B cell (primary cell): Measurements from ENCODE around the gene RBM33. TPM values are rescaled to one million over a fixed set of nuclear protein-coding genes. Genes with fewer than 3 reads are reported as not detected.

ENCODE experiments used
- ATAC-seq: fragments of 200-7000 bp; cut with Tn5 transposase; one replicate; pipeline ENCODE4 v1.10.0; 2021; ENCODE audit warnings: low read depth, mild to moderate bottlenecking, moderate number of reproducible peaks, moderate library complexity
- CTCF ChIA-PET: fragments of 350-600 bp; sonication (Branson Sonifier 250); formaldehyde crosslinking; loops from one replicate; lab custom pipeline; 2021; ENCODE audit warnings: antibody characterized with exemption, inconsistent platforms; lab: Charles Lee
- POLR2A ChIA-PET: fragments of 350-600 bp; sonication (Branson Sonifier 250); formaldehyde crosslinking; loops from one replicate; lab custom pipeline; 2021; ENCODE audit warnings: antibody characterized with exemption; lab: Charles Lee
- DNase-seq: peaks from one replicate; pipeline ENCODE4 v3.0.0; 2013
- H2AFZ ChIP-seq: 2 replicates; pipeline ENCODE4 v1.6.1; 2012; ENCODE audit warnings: mild to moderate bottlenecking, low read depth, low read length; ENCODE audit not compliant: insufficient read depth, poor library complexity, severe bottlenecking
- H3K27ac ChIP-seq, 2 donors: 1 replicate in 1 of 2; 2 replicates in 1 of 2; pipeline ENCODE4 v1.5.1; 2012 to 2013; ENCODE audit warnings: low read length in 2 of 2, mild to moderate bottlenecking in 2 of 2, moderate library complexity in 1 of 2
- H3K27me3 ChIP-seq, 4 experiments: fragments of 200-600 bp in 1 of 4; sonication (generic) in 1 of 4; replicated peaks in 1 of 4; 1 replicate in 2 of 4; 2 replicates in 2 of 4; pipeline versions ENCODE4 v1.6.1 to v1.7.0; 2013 to 2016; ENCODE audit warnings: low read length in 3 of 4, mild to moderate bottlenecking in 2 of 4, mixed read lengths in 1 of 4, moderate library complexity in 1 of 4; ENCODE audit not compliant: insufficient read depth in 4 of 4, control insufficient read depth in 3 of 4; ENCODE audit errors: control extremely low read depth in 1 of 4
- H3K36me3 ChIP-seq, 2 experiments: replicated peaks in 1 of 2; 1 replicate in 1 of 2; 2 replicates in 1 of 2; pipeline versions ENCODE4 v1.6.1 to v1.7.1; 2013; ENCODE audit warnings: low read length in 1 of 2; ENCODE audit not compliant: insufficient read depth in 2 of 2, control insufficient read depth in 1 of 2; ENCODE audit errors: control extremely low read depth in 1 of 2, extremely low read depth in 1 of 2
- H3K4me1 ChIP-seq, 2 donors: fragments of 200-600 bp in 1 of 2; sonication (generic) in 1 of 2; 1 replicate in 1 of 2; 2 replicates in 1 of 2; pipeline versions ENCODE4 v1.5.1 to v1.6.1; 2013 to 2017; ENCODE audit warnings: low read length in 2 of 2; ENCODE audit not compliant: control insufficient read depth in 2 of 2, insufficient read depth in 2 of 2
- H3K4me2 ChIP-seq: replicated peaks from 2 replicates; pipeline ENCODE3; 2012; ENCODE audit warnings: mild to moderate bottlenecking, low read depth, low read length; ENCODE audit not compliant: poor library complexity, severe bottlenecking
- H3K4me3 ChIP-seq, 5 experiments: fragments of 200-600 bp in 1 of 5; sonication (generic) in 1 of 5; 1 replicate in 3 of 5; 2 replicates in 2 of 5; pipeline versions ENCODE4 v1.5.1 to v1.7.0; 2011 to 2016; ENCODE audit warnings: low read length in 4 of 5, mild to moderate bottlenecking in 4 of 5, low read depth in 2 of 5, control low read depth in 1 of 5, moderate library complexity in 1 of 5; ENCODE audit not compliant: insufficient read depth in 1 of 5; ENCODE audit errors: control extremely low read depth in 1 of 5, extremely low read depth in 1 of 5
- H3K79me2 ChIP-seq: fragments of 200-600 bp; sonication (generic); one replicate; pipeline ENCODE4 v1.6.0; 2016; ENCODE audit warnings: low read length; ENCODE audit not compliant: control insufficient read depth, insufficient read depth
- H3K9ac ChIP-seq: fragments of 200-600 bp; sonication (generic); 2 replicates; pipeline ENCODE4 v1.6.1; 2017; ENCODE audit warnings: mild to moderate bottlenecking, low read length, moderate library complexity
- H3K9me3 ChIP-seq, 3 donors: one replicate each; pipeline versions ENCODE4 v1.6.1 to v1.7.1; 2013; ENCODE audit warnings: low read length in 2 of 3; ENCODE audit not compliant: control insufficient read depth in 2 of 3, insufficient read depth in 1 of 3; ENCODE audit errors: control extremely low read depth in 1 of 3
- H4K20me1 ChIP-seq: 2 replicates; pipeline ENCODE4 v1.6.0; 2012; ENCODE audit warnings: mild to moderate bottlenecking, low read length; ENCODE audit not compliant: insufficient read depth, control insufficient read depth, poor library complexity, severe bottlenecking
- H3K27ac Mint-ChIP-seq: one replicate; pipeline ENCODE4 v1.8.0; 2021; ENCODE audit warnings: mixed read lengths
- H3K27me3 Mint-ChIP-seq: one replicate; pipeline ENCODE4 v1.8.0; 2021; ENCODE audit warnings: mixed read lengths
- H3K4me1 Mint-ChIP-seq: one replicate; pipeline ENCODE4 v1.8.0; 2021; ENCODE audit warnings: mixed read lengths
- H3K4me3 Mint-ChIP-seq: one replicate; pipeline ENCODE4 v1.8.0; 2021; ENCODE audit warnings: mixed read lengths
- H3K9me3 Mint-ChIP-seq: one replicate; pipeline ENCODE4 v1.8.0; 2022; ENCODE audit warnings: mixed read lengths; ENCODE audit not compliant: insufficient read depth
- CTCF ChIP-seq: fragments of 200-600 bp; IDR thresholded peaks from one replicate; pipeline ENCODE4 v1.8.0; 2022; ENCODE audit warnings: antibody characterized with exemption, mild to moderate bottlenecking
- EZH2 ChIP-seq: IDR thresholded peaks from 2 replicates; pipeline ENCODE4 v1.6.1; 2012; ENCODE audit warnings: borderline replicate concordance, low read depth, mild to moderate bottlenecking, moderate library complexity, low read length; ENCODE audit not compliant: insufficient read depth, poor library complexity, severe bottlenecking
- WGBS: methylation state at CpG from one replicate; pipeline ENCODE4 v1.1.5; 2013; ENCODE audit warnings: missing lambda C conversion rate; ENCODE audit not compliant: insufficient coverage; 5-methylcytosine and 5-hydroxymethylcytosine counted together
- intact Hi-C: fragments of 100-400 bp; cut with micrococcal nuclease; formaldehyde crosslinking; loops from one replicate; pipeline ENCODE4 v1.10.0; 2022
- polyA plus RNA-seq: library from polyadenylated mRNA; depleted of rRNA; stranded (reverse); fragments of >200 nt; gene quantifications from 2 replicates; pipeline ENCODE4 v1.2.3, GENCODE V29; 2012
- total RNA-seq, 2 donors: library from RNA; stranded (reverse); fragments of 120-200 nt in 1 of 2; gene quantifications; 1 replicate in 1 of 2; 2 replicates in 1 of 2; pipeline versions ENCODE4 v1.2.3 to v1.2.4, GENCODE V29; 2013 to 2022

RBM33 gene
- total and polyA plus RNA-seq, 2 donors (not counting 1 experiment from before 2014, with no cell fraction given), result 33.5 to 189 TPM

GRCh38 chr7:155807789-155808548, 163.5 kb downstream of the RBM33 start:
- ATAC-seq, result no peak
- 6% methylated on average over 27 of the region's 33 CpGs for WGBS
- POLR2A ChIA-PET, result no interaction called here
- Histone ChIP-seq H3K9ac (no peak overlapping the region), H3K4me3 (no peak overlapping the region), H3K27ac (no peak overlapping the region), H3K27me3 (peaks cover 0 to 80% (median 40%) of the 10 kb centered on the region in 4 experiments), H3K9me3 (peaks cover 0 to 22% (median 0%) of the 10 kb centered on the region in 3 donors), H4K20me1 (no peaks in the 10 kb centered on the region), H3K4me1 (peaks cover 47 to 70% of the 10 kb centered on the region in 2 donors), H2AFZ (no peak overlapping the region), H3K79me2 (no peaks in the 10 kb centered on the region), H3K4me2 (peak overlapping the region; percentile 43), H3K36me3 (no peaks in the 10 kb centered on the region)
- Mint-ChIP-seq H3K4me1 (peaks cover 45% of the 10 kb centered on the region), H3K4me3 (peak overlapping the region; percentile 34), H3K27ac (no peak overlapping the region), H3K27me3 (peaks cover 59% of the 10 kb centered on the region), H3K9me3 (no peaks in the 10 kb centered on the region)
- no peak for DNase-seq
- CTCF ChIA-PET, result no interaction called here
- TF ChIP-seq EZH2 (no peak), CTCF (no peak)
- intact Hi-C loops, result no loop called here
